OCI-LY1 (cell line): ENCODE results near the gene KHDRBS2.

Source experiments
- H2AFZ ChIP-seq: fragments of 200-600 bp; sonication (generic), shearing (Covaris generic); 2 replicates; pipeline ENCODE4 v1.6.0; 2014; ENCODE audit warnings: antibody characterized with exemption, mild to moderate bottlenecking, low read length
- H3F3A ChIP-seq: fragments of 200-600 bp; sonication (generic), shearing (Covaris generic); 2 replicates; pipeline ENCODE4 v1.6.0; 2014; ENCODE audit warnings: mild to moderate bottlenecking, antibody characterized with exemption, low read length, moderate library complexity; ENCODE audit not compliant: insufficient read depth
- H3K27ac ChIP-seq: fragments of 200-600 bp; sonication (generic); 2 replicates; pipeline ENCODE4 v1.5.1; 2014; ENCODE audit warnings: low read length, mixed run types, mild to moderate bottlenecking, low read depth; ENCODE audit not compliant: poor library complexity, severe bottlenecking
- H3K27me3 ChIP-seq: fragments of 200-600 bp; sonication (generic); 2 replicates; pipeline ENCODE4 v1.6.0; 2014; ENCODE audit warnings: antibody characterized with exemption, mild to moderate bottlenecking, low read length, moderate library complexity; ENCODE audit not compliant: insufficient read depth
- H3K36me3 ChIP-seq: fragments of 200-600 bp; sonication (generic); 2 replicates; pipeline ENCODE4 v1.6.1; 2014; ENCODE audit warnings: mild to moderate bottlenecking, antibody characterized with exemption, low read length, moderate library complexity, mixed read lengths; ENCODE audit not compliant: insufficient read depth
- H3K4me1 ChIP-seq: fragments of 200-600 bp; sonication (generic); 2 replicates; pipeline ENCODE4 v1.5.1; 2014; ENCODE audit warnings: mild to moderate bottlenecking, low read length, moderate library complexity; ENCODE audit not compliant: insufficient read depth, severe bottlenecking
- H3K4me2 ChIP-seq: fragments of 200-600 bp; sonication (generic), shearing (Covaris generic); 2 replicates; pipeline ENCODE4 v1.6.1; 2014; ENCODE audit warnings: low read length
- H3K4me3 ChIP-seq: fragments of 200-600 bp; sonication (generic); 2 replicates; pipeline ENCODE4 v1.5.1; 2014; ENCODE audit warnings: low read length, low read depth, mild to moderate bottlenecking, mixed read lengths; ENCODE audit not compliant: poor library complexity, severe bottlenecking
- H3K79me2 ChIP-seq: fragments of 200-600 bp; shearing (Covaris generic); 2 replicates; pipeline ENCODE4 v1.6.1; 2016; ENCODE audit warnings: mixed run types, low read length, mixed read lengths; ENCODE audit not compliant: insufficient read depth
- H3K9ac ChIP-seq: fragments of 200-600 bp; sonication (generic), shearing (Covaris generic); 2 replicates; pipeline ENCODE4 v1.6.1; 2014; ENCODE audit warnings: mild to moderate bottlenecking, low read length, mixed read lengths
- H3K9me2 ChIP-seq: fragments of 200-600 bp; sonication (generic), shearing (Covaris generic); 2 replicates; pipeline ENCODE4 v1.6.1; 2014; ENCODE audit warnings: low read depth, mild to moderate bottlenecking, low read length, mixed read lengths
- H3K9me3 ChIP-seq: fragments of 200-600 bp; shearing (Covaris generic); 2 replicates; pipeline ENCODE4 v1.6.1; 2014; ENCODE audit warnings: low read length, mixed read lengths
- H4K20me1 ChIP-seq: fragments of 200-600 bp; sonication (generic), shearing (Covaris generic); 2 replicates; pipeline ENCODE4 v1.6.0; 2016; ENCODE audit warnings: mild to moderate bottlenecking, low read length; ENCODE audit not compliant: insufficient read depth
- CTCF ChIP-seq: fragments of 200-600 bp; sonication (generic), shearing (Covaris generic); IDR thresholded peaks from 2 replicates; pipeline ENCODE4 v1.5.1; 2017; ENCODE audit warnings: mild to moderate bottlenecking, antibody characterized with exemption, low read length, moderate library complexity, mixed read lengths
- EZH2 ChIP-seq: fragments of 200-600 bp; sonication (generic), shearing (Covaris generic); IDR thresholded peaks from 2 replicates; pipeline ENCODE4 v1.8.0; 2017; ENCODE audit warnings: borderline replicate concordance, mixed run types, mild to moderate bottlenecking, antibody characterized with exemption, low read length, moderate library complexity, mixed read lengths

Gene KHDRBS2

GRCh38 chr6:62192593-62192992 is 93.4 kb downstream of the KHDRBS2 start:
- Histone ChIP-seq H3K4me3 (no peak overlapping the region), H2AFZ (no peak overlapping the region), H3K27ac (no peak overlapping the region), H3K4me1 (no peaks in the 10 kb centered on the region), H3K36me3 (no peaks in the 10 kb centered on the region), H3K27me3 (no peaks in the 10 kb centered on the region), H3K9me3 (no peaks in the 10 kb centered on the region), H3F3A (no peaks in the 10 kb centered on the region), H3K4me2 (no peak overlapping the region), H3K9me2 (no peaks in the 10 kb centered on the region), H3K79me2 (no peaks in the 10 kb centered on the region), H3K9ac (no peak overlapping the region), H4K20me1 (no peaks in the 10 kb centered on the region)
- TF ChIP-seq EZH2 (no peak), CTCF (no peak)

- no peaks in the 10 kb centered on the region for H3F3A ChIP-seq
- no peaks in the 10 kb centered on the region for H3K36me3 ChIP-seq
- H3K9ac ChIP-seq = no peak overlapping the region
- no peak overlapping the region for H3K27ac ChIP-seq
- no peaks in the 10 kb centered on the region for H3K9me2 ChIP-seq
- no peaks in the 10 kb centered on the region for H3K27me3 ChIP-seq
- no peaks in the 10 kb centered on the region for H3K4me1 ChIP-seq
- no peak for TF ChIP-seq CTCF
- TF ChIP-seq EZH2 = no peak
- H3K9me3 ChIP-seq = no peaks in the 10 kb centered on the region
- H3K4me2 ChIP-seq = no peak overlapping the region
- no peaks in the 10 kb centered on the region for H3K79me2 ChIP-seq
- no peaks in the 10 kb centered on the region for H4K20me1 ChIP-seq
- H3K4me3 ChIP-seq = no peak overlapping the region
- H2AFZ ChIP-seq = no peak overlapping the region
These were observed 110.8 kb downstream of the KHDRBS2 start for GRCh38 chr6:62175195-62175594.

- Histone ChIP-seq H3K27ac (no peak overlapping the region), H3K4me3 (no peak overlapping the region), H3K9me2 (no peaks in the 10 kb centered on the region), H3K4me1 (no peaks in the 10 kb centered on the region), H3K27me3 (no peaks in the 10 kb centered on the region), H3K36me3 (no peaks in the 10 kb centered on the region), H4K20me1 (no peaks in the 10 kb centered on the region), H2AFZ (no peak overlapping the region), H3K9ac (no peak overlapping the region), H3K79me2 (no peaks in the 10 kb centered on the region), H3K4me2 (no peak overlapping the region), H3K9me3 (no peaks in the 10 kb centered on the region), H3F3A (no peaks in the 10 kb centered on the region)
- TF ChIP-seq CTCF (no peak), EZH2 (no peak)
These were observed 111.5 kb downstream of the KHDRBS2 start for GRCh38 chr6:62174548-62174947.
